SK-N-MC (cell line): ENCODE measurements around the gene C1orf167.

Source experiments
- EZH2 ChIP-seq: fragments of 200-600 bp; sonication (generic); IDR thresholded peaks from one replicate; pipeline ENCODE4 v1.6.1; 2017; ENCODE audit warnings: antibody characterized with exemption
- FOXP2 ChIP-seq: optimal IDR thresholded peaks from 2 replicates; pipeline ENCODE3; 2011; ENCODE audit warnings: mild to moderate bottlenecking, moderate library complexity; ENCODE audit not compliant: insufficient read depth; ENCODE audit errors: extremely low read length, control extremely low read depth
- POLR2AphosphoS5 ChIP-seq: IDR thresholded peaks from 2 replicates; pipeline ENCODE4 v1.6.1; 2012; ENCODE audit warnings: mild to moderate bottlenecking, low read depth, low read length, borderline replicate concordance

- no peak for TF ChIP-seq EZH2
- no peak for TF ChIP-seq POLR2AphosphoS5
- TF ChIP-seq FOXP2: no peak
These were observed 19.3 kb downstream of the C1orf167 start for GRCh38 chr1:11781297-11781696.
